EH (cell line): ENCODE measurements around the gene MTERF4.

Experiments
- DNase-seq: peaks from one replicate; pipeline ENCODE4 v3.0.0-alpha.2; 2015; ENCODE audit warnings: low read depth

MTERF4 gene

GRCh38 chr2:241050624-241051577 is 51.2 kb downstream of the MTERF4 start:
- no peak for DNase-seq

GRCh38 chr2:241049739-241050623 is 52.1 kb downstream of the MTERF4 start:
- DNase-seq: peak; percentile 21

GRCh38 chr2:241048949-241049343 is 53.1 kb downstream of the MTERF4 start:
- no peak for DNase-seq

GRCh38 chr2:241048149-241048948 is 53.7 kb downstream of the MTERF4 start:
- DNase-seq: no peak

DNA sequence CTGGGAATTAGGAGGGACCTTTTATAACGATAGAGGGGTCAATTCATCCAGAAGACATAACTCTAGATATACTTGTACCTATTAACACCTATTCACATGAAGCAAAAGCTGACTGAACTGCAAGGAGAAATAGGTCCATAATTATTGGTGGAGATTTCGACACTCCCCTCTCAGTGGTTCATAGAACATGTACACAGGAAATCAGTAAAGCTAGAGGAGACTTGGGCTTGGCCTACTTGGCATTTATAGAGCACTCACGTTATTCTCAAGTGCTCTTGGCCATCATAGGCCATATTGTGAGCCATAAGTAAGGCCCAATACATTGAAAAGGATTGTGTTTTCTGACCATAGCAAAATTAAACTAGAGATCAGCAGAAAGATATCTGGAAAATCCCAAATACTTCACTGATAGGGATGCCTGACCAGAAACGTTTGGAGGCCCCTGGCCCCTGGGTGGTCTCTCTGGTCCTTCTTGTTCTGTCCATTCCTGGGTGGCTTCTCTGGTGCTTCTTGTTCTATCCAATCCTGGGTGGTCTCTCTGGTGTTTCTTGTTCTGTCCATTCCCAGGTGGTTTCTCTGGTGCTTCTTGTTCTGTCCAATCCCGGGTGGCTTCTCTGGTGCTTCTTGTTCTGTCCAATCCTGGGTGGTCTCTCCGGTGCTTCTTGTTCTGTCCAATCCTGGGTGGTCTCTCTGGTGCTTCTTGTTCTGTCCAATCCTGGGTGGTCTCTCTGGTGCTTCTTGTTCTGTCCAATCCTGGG is 54.7 kb downstream of the MTERF4 start:
- DNase-seq: no peak
